ENCODE data around the gene RFPL4A.

GRCh38 chr19:55717251-55717650 is 41.6 kb upstream of the RFPL4A start:
- TF ChIP-seq CTCF (IDR thresholded peaks at IDR 0.05; ENCODE audit: low read depth, low read length) (no peak), POLR2A (IDR thresholded peaks at IDR 0.05; ENCODE audit: extremely low read depth, insufficient read length) (no peak), MYC (IDR thresholded peaks at IDR 0.05; ENCODE audit: low read depth, low read length) (no peak)
